GM10847 (cell line): ENCODE measurements around the gene LIMA1.

ENCODE experiments used
- POLR2A ChIP-seq: IDR thresholded peaks from 2 replicates; pipeline ENCODE4 v1.6.1; 2011; ENCODE audit not compliant: insufficient read length; ENCODE audit errors: extremely low read depth

LIMA1 gene

DNA sequence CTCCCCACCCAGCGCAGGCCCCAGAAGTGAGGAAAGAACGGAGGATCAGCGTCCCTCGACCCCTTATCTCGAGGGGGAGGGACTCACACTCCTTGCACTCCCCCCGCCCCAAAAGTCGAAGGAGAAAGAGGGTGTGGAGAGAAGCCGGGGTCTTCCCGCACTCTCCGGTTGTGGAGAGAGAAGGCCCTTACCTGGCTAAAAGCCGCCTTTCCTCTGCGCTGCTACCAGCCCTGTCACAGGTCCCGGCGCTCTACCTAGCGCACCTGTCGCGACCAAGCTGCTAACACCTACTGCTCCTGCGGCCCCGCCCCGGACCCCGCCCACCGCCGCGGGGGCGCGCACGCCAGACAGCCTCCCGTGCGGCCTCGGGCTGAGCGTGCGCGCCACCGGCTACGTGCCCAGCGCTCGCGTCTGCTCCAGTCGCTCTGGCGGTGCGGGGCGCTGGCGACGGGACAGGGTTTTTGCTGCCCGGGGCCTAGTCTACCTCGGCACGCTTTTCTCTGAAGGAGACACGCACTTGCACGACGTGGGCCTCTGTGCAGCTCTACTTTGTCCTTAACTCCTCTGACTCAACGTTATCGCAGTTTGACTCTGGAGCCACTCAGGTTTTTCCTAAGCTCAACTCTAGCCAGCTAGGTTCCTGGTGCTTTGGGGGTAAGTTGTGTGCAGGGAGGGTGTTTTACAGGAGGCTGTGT is at the start of gene LIMA1:
TSS of gene LIMA1 (minus strand) at position 292 of the 695 bp plus-strand sequence. CDS start 34,769 bp downstream, outside the sequence.
- TF ChIP-seq POLR2A: peak; percentile 95

DNA sequence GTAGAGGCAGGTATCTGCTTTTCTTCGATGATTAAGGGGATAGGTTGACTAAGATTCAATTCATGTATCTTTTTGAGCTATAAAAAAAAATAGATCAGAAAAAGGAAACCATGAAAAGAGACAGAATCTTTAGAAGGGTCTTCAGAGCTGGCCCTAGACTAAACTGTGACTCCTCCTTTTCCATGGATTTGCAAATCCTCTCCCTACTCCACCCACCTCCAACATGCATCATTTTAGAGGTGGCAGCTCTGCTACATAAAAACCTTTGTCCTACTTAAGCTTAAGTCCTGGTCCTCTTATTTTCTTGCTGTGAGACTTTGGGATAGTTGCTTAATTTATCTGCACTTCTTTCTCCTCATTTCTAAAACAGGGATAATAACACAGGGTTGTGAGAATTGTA is 48.4 kb upstream of the LIMA1 start:
- TF ChIP-seq POLR2A: no peak

DNA sequence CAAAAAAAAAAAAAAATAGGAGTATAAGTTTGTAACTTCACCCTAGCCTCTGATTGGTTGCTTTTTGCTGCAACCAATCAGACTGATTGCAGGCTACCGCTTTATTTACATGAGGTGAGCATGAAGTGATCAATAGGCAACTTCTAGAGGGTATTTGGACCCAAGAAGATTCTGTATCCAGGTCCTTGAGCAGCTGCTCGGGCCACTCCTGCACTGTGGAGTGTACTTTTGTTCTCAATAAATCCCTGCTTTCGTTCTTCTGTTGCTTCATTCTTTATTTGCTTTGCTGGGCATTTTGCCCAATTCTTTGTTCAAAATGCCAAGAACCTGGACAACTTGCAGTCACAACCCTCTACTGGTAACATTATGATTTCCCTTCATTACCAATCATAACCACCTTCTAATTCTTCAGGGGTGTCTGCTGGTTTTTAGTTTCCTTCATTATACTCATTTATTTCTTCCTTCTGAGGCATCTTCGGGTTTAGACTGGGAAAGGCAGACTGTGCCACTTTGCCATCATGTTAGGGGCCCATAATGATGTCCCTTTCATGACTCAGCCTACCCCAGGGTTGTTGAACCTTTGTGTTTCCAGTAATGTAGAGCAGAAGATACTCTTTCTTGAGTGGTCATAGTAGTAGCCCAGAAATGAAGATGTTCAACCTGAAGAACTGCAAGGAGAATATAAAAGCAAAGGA is 43.4 kb upstream of the LIMA1 start:
- TF ChIP-seq POLR2A: no peak

DNA sequence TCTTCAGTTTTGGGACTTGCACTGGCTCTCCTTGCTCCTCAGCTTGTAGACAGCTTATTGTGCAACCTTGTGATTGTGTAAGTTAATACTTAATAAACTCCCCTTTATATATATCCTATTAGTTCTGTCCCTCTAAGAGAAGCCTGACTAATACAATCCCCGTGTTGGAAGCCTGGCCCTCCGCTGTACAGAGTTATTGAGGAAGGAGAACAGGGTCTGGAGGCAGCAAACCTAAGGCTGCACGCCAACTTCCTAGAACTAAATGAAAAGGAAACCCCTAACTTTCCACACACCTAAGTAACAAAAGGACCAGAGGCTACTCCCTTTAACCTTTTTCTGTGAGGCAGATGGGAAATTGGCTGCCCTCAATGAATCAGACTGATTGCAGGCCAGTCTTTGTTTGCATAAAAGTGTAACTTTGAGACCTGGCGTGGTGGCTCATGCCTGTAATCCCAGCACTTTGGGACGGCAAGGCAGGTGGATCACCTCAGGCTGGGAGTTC is 42.6 kb upstream of the LIMA1 start:
- TF ChIP-seq POLR2A: no peak

DNA sequence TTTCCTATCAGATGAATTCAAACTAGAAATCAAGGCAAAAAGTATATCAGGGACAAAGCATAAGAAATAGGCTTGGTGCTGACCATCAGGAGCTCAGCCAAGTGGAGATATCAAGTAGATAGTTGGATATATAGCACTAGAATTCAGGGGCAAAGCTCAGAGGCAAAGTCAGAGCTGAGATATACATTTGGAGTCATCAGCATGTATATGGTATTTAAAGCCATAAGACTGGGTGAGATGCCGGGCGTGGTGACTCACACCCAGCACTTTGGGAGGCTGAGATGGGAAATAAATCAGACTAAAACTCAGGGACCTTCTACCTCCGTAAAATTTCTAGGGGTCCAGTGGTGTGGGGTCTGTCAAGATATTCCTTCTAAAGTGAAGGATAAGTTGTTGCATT is 38.9 kb upstream of the LIMA1 start:
- TF ChIP-seq POLR2A: no peak

DNA sequence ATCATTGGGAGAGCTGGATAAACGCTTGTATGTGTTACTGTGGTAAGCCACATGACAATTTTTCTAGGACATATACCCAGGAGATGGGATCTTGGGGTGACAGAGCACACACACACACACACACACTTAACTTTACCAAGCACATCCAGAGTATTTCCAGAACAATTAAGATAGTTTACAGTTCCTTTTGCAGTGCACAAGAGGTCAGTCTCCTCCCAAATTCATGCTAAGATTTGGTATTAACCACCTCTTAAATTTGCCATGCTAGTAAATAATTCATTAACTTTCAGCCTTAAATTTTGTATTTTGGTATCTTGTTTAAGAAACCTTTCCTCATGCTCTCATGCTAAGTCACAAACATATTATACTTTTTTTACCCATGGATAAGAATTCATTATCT is 33.9 kb upstream of the LIMA1 start:
- no peak for TF ChIP-seq POLR2A

DNA sequence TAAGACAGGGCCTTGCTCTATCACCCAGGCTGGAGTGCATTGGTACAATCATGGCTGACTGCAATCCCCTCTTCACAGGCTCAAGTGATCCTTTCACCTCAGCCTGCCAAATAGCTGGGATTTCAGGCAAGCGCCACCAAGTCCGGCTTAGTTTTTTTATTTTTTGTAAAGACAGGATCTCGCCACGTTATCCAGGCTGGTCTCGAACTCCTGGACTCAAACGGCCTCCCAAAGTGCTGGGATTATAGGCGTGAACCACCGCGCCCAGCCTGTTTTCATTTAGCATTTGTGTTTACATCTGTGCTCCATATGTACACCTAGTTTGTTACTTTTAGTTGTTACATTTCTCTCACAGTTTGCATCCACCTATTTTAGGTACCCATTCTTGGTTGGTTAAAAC is 32.5 kb upstream of the LIMA1 start:
- no peak for TF ChIP-seq POLR2A

DNA sequence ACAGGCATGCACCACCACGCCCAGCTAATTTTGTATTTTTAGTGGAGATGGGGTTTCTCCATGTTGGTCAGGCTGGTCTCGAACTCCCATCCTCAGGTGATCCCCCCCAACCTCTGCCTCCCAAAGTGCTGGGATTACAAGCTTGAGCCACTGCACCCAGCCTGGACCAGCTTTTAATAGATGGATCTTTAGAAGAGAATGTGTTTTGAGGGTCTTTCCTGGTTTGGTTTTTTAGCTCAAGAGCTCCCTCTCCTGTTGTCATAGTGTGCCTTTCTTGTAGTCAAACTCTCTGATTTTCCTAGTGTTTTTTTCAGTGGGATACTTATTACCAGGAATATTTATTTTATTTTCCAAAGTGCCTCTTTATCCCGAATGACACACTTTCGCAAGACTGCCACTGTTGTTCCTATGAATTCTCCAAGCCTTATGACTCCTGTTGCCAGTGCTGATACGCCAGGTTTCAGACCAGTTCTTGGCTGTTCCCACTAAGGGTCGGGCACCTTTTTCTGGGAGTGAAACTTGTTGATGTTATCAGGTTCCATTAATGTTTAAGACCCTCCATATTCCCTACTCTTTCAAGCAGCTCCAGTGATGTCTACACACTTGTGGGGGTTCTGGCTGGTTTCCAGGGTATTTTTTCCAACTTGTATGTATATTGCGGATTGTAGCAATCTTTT is 31.5 kb upstream of the LIMA1 start:
- no peak for TF ChIP-seq POLR2A

DNA sequence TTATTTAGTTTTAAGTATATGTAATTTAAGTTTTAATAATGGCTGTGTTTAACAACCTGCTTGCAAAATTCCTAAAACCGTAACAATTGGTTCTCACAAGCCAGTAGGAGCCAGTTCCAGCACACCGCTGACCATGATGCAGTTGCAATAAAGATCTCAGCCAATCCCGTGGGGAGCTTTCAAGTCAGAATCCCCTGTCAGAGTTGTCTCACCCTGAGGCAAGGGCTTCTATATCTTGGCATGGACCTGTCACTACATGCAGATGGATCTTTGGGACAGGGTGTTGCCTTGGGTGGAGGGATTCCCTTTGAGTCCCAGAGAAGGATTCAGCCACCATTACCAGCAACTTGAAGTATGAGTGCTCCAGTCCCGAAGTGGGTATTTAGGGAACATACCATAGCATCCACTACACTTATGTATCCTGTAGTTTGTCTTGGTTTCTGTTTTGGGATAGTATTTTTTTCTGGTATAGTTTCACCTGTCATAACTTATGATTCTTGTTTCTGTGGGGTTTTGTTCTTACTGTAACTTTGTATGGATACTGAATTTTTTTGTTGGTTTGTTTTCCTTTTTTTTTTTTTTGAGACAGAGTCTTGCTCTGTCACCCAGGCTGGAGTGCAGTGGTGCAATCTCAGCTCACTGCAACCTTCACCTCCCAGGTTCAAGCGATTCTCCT is 30.1 kb upstream of the LIMA1 start:
- TF ChIP-seq POLR2A: no peak

DNA sequence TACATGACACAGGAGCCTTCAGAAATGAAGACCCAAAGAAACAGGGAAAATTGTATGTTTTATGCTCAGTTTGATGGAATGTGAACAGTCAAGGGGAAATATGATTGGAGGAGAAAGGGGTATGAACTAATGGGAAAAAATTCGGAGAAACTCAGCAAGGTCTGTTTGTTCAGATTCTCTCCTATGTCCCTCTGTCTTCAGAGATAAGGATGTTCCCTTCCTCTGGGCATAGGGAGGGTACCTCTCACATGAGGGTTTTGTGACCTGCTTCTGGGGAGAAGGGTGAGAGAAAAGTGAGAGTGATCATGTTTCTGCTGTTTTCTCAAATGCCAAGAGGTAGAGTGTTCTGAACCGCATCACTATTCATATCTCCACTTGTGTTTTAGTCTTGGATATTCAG is 26.6 kb upstream of the LIMA1 start:
- no peak for TF ChIP-seq POLR2A

DNA sequence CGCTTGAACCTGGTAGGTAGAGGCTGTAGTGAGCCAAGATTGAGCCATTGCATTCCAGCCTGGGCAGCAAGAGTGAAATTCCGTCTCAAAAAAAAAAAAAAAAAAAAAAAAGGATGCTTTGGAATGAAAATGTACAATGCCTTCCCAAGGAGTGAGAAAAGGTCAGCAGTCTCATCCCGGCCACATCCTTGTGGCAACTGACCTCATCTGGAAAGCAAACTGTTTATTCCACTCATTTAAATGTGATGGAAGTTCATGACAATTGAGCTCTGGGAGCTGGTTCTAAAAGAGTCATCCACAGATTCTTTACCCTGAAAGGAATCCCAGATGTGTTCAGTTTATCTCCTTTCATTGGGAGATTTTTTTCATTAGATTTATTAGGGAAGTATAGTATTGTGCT is 19.4 kb upstream of the LIMA1 start:
- TF ChIP-seq POLR2A: no peak

DNA sequence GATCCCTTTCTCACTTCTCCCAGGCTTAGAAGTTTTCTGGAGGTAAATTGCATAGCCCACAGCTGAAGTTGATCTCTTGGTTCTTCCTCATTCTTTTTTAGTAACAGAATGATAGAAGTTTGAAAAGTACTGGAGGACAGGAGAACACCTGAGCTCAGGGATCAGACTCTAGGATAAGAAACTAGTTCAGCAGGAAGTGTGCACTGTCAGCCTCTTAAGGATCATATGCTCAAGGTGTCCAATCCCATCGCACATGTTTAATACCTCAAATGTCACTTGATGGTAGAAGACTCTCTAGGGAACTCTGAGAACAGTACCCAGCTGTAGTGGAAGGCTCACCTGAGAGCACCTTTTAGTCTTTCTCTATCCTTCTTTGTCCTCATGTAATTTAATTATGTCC is 14.7 kb upstream of the LIMA1 start:
- no peak for TF ChIP-seq POLR2A

DNA sequence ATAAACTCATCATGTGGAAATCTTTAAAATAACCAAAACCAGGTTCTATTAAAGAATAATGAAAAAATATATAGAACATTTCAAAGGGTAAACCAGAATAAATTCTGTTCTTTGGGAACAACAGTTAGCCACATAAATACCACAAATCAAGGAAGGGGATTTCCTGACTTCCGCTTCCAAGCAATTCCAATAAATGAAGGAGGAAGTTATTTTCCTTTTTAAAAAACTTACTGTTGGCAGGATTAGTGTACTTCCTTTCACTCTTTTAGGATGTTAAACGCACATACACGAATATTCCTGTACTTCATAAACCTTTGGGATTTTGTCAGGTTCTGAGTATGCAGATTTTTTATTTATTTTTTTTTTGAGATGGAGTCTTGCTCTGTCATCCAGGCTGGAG is 13.7 kb upstream of the LIMA1 start:
- TF ChIP-seq POLR2A: no peak

DNA sequence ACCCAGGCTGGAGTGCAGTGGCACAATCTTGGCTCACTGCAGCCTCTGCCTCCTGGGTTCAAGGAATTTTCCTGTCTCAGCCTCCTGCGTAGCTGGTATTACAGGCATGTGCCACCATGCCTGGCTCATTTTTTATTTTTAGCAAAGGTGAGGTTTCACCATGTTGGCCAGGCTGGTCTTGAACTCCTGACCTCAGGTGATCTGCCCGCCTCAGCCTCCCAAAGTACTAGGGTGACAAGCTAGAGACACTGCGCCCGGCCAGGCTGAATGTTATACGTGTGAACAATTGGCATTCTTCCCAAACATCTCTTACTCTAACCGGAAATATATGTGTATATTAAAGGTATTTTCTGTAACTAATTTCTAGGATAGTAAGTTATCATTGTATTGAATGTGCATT is 13.2 kb upstream of the LIMA1 start:
- no peak for TF ChIP-seq POLR2A

DNA sequence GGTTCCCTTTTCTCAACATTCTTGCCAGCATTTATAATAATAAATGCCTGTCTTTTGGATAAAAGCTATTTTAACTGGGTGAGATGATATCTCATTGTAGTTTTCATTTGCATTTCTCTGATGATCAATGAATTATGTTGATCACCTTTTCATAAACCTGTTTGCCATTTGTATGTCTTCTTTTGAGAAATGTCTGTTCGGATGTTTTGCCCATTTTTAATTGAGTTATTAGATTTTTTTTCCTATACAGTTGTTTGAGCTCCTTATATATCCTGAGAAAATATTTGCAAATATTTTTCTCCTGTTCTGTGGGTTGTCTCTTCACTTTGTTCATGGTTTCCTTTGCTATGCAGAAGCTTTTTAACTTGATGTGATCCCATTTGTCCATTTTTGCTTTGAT is 8.1 kb upstream of the LIMA1 start:
- no peak for TF ChIP-seq POLR2A

DNA sequence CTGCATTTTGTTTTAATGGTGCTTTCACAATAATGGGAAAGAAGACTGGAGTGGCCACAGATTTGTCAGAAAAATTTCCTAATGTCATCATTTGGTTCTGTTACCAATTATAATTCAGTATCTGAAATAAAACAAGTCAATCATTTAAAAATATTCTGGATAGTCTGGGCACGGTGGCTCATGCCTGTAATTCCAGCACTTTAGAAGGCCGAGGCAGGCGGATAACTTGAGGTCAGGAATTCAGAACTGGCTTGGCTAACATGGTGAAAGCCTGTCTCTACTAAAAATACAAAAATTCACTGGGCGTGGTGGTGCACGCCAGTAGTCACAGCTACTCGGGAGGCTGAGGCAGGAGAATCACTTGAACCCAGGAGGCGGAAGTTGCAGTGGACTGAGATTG is 4.0 kb upstream of the LIMA1 start:
- no peak for TF ChIP-seq POLR2A

DNA sequence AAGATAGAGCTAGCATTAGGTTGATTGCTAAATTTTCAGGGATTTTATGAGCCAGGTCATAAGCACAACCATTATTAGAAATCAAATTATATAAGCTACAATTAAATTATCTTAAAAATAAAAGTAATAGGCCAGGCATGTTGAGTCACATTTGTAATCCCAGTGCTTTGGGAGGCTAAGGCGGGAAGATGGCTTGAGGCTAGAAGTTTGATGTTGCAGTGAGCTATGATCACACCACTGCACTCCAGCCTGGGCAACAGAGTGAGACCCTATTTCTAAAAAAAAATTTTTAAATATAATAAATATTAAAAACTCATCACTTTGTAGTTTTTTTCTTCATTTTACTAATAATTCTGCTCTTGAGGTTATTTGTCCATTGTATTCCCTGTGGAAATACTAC is 1.9 kb upstream of the LIMA1 start:
- TF ChIP-seq POLR2A: no peak
